VCaP (cell line): Measurements from ENCODE around the gene RASGEF1C.

ENCODE experiments used
- H3K27ac ChIP-seq: fragments of 450-650 bp; 2 replicates; pipeline ENCODE4 v1.5.1; 2017
- CTCF ChIP-seq: fragments of 450-650 bp; conservative IDR thresholded peaks from 2 replicates; pipeline ENCODE4 v1.5.1; 2017; ENCODE audit warnings: mild to moderate bottlenecking, moderate library complexity

RASGEF1C gene

GRCh38 chr5:180202939-180203573, 6.0 kb downstream of the RASGEF1C start:
- TF ChIP-seq CTCF = no peak

GRCh38 chr5:180201051-180201987, 7.7 kb downstream of the RASGEF1C start:
- TF ChIP-seq CTCF = peak; percentile 62
- H3K27ac ChIP-seq = no peak overlapping the region

More at GRCh38 chr5:180202939-180203573, 6.0 kb downstream of the RASGEF1C start:
- no peak overlapping the region for H3K27ac ChIP-seq

- H3K27ac ChIP-seq = no peak overlapping the region
- TF ChIP-seq CTCF = no peak
Observed at GRCh38 chr5:180199390-180199789, 9.6 kb downstream of the RASGEF1C start.

- TF ChIP-seq CTCF = no peak
- H3K27ac ChIP-seq = no peak overlapping the region
Observed at GRCh38 chr5:180198208-180198607, 10.8 kb downstream of the RASGEF1C start.

GRCh38 chr5:180197016-180197702, 11.9 kb downstream of the RASGEF1C start:
- no peak overlapping the region for H3K27ac ChIP-seq
- TF ChIP-seq CTCF = no peak

GRCh38 chr5:180194410-180195345, 14.3 kb downstream of the RASGEF1C start:
- no peak overlapping the region for H3K27ac ChIP-seq
- no peak for TF ChIP-seq CTCF
